Stimulated activated naive CD4-positive, alpha-beta T cell treated with Interleukin-2 at 50 U/mL for 16 hours (primary cell): Measurements from ENCODE around the gene TSPAN9.

ENCODE experiments used
- DNase-seq: peaks from one replicate; lab custom pipeline; 2025; lab: John Stamatoyannopoulos, UW

TSPAN9 gene

DNA sequence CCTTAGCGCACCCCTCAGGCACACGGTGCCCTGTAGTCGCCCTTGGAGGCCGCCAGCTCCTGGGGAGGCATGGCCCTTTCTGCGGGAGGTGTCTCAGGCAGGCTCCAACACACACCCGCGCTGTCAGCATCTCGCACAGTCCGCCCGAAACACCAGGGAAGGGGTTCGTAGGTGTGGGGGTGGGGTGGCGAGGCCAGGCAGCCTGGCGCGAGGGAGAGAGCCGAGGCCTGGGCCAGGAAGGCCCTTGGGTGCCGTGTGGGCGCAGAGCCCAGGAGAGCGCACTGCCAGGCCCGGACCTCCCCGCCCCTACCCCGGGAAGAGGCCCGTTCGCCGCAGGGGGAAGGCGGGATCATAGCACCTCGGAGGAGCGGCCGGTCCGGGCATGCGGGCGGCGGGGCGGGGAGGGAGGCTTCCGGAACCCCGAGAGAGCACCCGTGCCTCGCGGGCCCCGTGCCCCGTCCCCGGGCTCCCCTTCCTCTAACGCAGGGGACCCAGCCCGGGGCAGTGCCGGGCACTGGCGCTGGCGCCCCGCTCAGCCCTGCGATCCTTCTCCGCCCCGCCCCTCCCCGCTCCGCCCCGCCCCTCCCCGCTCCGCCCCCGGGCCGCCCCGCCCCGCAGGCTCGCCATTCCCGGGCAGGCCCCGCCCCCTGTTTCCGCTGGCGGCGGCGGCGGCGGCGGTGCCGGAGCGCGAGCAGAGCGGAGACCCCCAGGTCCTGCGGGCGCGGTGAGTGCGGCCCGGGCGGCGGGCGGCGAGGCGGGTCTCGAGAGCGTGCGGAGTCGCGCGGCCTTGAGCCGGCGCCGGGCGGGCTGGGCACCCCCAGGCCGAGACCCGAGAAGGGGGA, at the start of gene TSPAN9:
TSPAN9 (plus strand) TSS at position 650 of the 842 bp plus-strand sequence. CDS start 123,815 bp downstream, outside the sequence.
- DNase-seq = peak; percentile 67

- DNase-seq = no peak
Measured at GRCh38 chr12:3028108-3028507, 49.1 kb upstream of the TSPAN9 start.

DNA sequence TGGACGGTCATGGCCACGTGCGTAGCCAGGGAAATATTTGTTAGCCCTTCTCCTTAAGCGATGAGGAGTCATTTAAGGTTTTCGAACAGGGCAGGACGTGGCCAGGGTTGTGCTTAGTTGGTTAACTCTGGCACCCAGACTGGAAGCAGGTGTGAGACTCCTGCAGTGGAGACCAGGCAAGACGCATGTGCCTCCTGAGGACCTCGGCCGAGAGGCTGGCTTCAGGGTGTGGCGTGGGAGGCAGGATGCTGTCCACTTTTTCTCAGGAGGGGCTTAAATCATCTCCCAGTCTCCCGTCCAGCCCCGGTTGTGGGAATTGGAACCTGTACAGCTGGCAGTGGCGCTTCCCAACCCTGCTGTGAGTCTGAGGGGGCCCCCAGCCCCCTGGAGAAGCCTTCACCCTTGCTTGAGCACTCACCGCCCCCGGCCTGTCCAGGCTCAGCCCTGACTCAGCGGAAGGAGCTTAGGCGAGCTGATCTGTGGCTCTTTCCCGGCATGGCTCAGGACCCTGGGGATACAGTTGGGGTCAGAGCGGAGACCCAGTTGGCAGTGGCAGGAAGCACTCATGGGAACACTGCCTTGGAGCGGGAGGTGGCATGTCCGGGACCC, 46.3 kb upstream of the TSPAN9 start:
- no peak for DNase-seq

DNA sequence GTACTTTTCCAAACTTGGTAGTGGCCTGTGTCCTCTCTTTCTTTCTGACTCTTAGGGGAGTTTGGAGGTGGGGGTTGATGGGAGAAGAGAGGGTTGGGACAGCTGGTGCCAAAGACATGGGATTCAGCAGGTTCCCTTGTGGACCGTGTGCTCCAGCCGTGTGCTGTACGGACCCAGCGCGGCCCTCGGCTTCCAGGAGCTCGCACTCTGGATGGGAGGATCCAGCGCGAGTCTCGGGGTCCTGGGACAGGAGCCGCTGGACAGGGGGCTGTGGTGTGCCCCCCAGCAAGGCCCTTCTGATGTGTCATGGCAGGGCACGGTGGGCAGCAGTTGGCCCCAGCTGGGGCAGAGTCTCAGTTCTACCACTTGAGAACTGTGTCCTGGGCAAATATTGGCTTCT, 45.0 kb upstream of the TSPAN9 start:
- DNase-seq = no peak

GRCh38 chr12:3032770-3033538, 44.2 kb upstream of the TSPAN9 start:
- DNase-seq = no peak

DNA sequence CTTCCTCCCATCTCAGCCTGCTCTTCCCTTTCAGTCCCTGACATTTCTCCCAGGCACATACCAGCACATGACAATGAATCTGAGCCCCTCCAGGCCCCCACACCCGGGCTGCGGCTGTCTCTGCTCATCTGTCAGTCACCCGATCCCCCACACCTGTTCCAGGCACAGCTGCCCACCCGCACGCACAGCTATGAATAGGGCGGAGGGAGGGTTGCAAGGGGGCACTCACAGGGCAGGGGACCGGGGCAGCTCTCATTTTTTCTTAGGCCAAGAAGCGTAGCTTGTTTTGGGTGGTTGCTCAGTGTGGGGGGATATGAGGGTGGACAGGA, 43.7 kb upstream of the TSPAN9 start:
- no peak for DNase-seq

GRCh38 chr12:3034067-3034750, 43.0 kb upstream of the TSPAN9 start:
- no peak for DNase-seq

DNA sequence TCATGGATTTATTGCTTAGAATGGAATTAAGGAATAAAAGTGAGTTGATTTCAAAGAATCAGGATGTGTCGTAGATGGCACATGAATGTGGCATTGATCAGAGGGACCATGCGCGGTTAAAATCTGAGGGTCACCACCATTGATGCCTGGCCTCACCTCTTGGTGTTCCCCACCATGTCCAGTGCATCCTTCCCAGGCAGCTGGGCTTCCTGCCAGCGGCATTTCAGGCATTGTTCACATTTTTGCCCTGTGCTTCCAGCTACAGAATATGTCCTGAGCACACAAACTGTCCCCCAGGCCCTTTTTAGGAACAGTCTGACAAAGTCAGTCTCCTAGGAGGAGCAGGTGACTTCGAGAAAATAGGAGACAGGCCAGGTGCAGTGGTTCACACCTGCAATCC, 42.0 kb upstream of the TSPAN9 start:
- no peak for DNase-seq

GRCh38 chr12:3035815-3036702, 41.1 kb upstream of the TSPAN9 start:
- DNase-seq = no peak

- no peak for DNase-seq
Measured at GRCh38 chr12:3036901-3037600, 40.1 kb upstream of the TSPAN9 start.

- no peak for DNase-seq
Measured at GRCh38 chr12:3038166-3038565, 39.0 kb upstream of the TSPAN9 start.

- no peak for DNase-seq
Measured at GRCh38 chr12:3038926-3039510, 38.2 kb upstream of the TSPAN9 start.

DNA sequence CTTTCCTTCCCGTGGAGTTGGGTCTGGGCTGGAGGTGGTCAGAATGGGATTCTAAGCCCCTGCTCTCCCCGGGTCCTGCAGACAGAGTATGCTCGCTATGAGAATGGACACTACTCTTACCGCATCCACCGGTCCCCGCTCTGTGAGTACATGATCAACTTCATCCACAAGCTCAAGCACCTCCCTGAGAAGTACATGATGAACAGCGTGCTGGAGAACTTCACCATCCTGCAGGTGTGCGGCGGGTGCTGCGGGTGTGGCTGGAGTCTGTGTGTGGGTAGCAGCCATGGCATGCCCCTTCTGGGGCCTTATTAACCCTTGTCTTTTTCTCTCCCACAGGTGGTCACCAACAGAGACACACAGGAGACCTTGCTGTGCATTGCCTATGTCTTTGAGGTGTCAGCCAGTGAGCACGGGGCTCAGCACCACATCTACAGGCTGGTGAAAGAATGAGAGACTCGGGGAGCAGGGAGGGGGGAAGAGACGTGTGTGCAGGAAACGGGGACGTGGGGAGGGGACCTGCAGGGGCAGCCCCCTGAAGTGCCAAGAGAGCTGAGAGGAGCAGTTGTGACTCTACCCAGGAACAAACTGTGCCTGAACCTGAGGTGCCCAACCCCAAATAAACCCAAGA, 37.0 kb upstream of the TSPAN9 start:
- DNase-seq = no peak

DNA sequence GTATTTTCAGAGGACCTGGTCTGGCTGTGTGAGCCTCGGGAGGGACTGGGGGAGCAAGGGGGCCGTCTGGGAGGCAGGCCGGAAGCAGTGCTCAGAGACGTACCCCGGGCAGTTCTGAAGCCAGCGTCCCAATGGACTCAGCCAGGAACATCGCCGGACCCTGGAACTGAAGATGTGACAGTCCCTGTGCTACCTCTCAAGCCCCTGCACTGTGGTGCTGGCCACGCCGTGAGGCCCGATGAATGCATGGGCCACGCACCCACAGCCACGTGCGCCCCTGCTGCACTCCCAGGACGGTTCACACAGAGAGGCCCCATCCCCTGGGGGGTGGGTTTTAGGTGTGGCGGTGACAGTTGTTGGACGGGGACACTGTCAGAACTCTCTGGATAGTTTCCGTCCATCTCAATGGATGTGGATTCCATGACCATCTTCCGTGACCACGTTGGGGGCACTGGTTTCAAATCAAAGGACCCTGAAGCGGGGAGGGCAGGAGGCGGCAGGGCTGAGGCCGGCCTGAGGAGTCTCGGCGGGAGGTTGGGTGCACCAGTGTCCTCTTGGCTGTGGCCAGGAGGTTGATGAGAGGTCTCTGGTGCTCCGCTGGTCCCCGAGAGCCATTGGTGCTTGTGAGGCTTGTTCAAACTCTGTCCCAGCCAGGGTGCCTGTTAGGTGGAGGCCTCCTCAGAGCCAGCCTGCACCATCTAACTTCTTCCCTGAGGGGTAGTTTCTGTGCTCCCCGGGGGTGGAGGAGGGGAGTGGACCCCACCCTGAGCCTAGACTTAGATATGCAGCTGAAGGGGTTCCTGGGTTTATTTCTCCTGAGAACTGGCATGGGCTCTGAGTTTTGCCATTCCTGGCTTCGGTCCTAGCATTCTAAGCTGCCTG, 36.3 kb upstream of the TSPAN9 start:
- no peak for DNase-seq

DNA sequence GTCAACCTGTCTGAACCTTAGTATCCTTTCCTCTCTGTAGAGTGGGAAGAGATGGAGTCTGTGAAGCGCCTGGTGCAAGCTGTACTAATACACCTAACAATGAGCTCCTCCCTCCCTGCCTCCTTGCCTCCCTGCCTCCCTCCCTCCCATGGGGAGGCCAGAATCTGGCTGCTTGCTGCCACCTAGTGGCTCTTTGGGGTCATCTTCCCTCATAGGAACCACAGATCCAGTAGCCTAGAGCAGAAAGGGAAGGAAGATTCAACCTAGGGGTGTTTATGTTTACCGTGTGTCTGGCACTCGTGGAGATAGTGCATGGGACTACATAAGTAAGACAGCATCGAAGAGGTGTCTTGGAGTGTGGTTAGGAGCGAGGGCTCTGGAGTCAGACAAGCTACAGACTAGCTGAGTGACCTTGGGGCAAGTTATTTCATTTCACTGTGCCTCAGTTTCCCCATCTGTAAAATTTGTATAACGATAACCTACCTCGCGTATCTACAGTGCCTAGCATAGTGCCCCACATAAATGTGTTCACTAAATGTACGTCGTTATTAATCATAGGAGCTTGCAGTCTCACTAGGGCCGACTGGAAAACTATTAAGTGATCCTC, 35.5 kb upstream of the TSPAN9 start:
- no peak for DNase-seq

GRCh38 chr12:3042394-3042793, 34.8 kb upstream of the TSPAN9 start:
- DNase-seq = no peak

- DNase-seq = no peak
Measured at GRCh38 chr12:3042826-3043225, 34.4 kb upstream of the TSPAN9 start.

GRCh38 chr12:3043406-3043805, 33.8 kb upstream of the TSPAN9 start:
- no peak for DNase-seq
